ENCODE measurements around the gene COQ9. TPM values are rescaled to one million over a fixed set of nuclear protein-coding genes. Genes with fewer than 3 reads are reported as not detected.

The COQ9 gene
- total and polyA plus RNA-seq, 2 donors (not counting 1 experiment from before 2014, with no cell fraction given) = 44.4 to 51.2 TPM

DNA sequence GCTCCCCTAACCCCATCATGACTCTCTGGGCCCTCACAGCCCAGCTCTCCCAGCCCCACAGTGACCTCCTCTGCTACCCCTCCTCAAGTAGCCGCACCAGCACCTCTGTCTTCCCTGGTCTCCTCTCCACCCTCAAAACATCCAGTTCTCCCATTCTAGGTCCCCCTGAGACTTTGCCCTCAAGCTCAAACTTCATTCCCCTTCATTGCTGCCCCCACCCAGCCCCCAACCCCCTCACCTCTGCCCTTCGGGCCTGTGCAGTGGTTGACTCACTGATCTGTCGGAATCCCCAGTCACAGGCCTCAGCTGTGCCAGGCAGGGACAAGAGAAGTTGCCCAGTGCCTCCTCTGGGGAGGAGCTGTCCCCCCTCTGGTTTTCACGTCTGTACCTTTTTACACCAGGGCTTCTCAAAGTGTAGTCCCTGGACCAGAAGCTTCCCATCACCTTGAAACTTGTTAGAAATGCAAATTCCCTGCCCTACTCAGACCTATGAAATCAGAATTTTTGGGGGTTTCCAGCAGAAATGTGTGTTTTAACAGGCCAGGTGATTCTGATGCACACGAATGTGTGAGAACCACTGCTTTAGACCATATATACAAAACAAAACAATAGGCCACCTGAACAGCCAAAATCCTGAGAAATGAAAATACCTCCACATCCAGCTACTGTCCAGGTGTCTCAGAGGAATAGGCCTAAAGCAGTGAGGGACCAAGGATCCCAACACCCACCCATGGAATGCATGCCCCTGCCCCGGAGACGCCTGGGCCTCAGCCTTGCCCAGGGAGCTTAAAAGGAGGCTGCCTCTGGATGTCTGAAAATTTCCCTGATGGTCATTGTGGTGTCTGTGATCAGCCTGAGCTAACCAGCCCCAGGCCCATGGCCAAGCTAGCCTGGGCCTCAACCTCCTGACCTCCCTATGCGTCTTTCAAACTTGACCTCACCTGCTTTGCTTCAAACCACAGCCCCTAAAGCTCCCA is 39.9 kb downstream of the COQ9 start:
- Histone ChIP-seq H3K4me3 (replicated peaks in 1 of 4; ENCODE audit: control extremely low read depth in 1 of 4, insufficient read depth in 1 of 4, low read depth in 3 of 4, low read length in 4 of 4) (peak overlapping the region in 2 of 4 experiments; percentile 14 to 71), H4K20me1 (ENCODE audit: control insufficient read depth, extremely low read depth, insufficient read depth, low read length) (no peaks in the 10 kb centered on the region), H3K36me3 (ENCODE audit: control insufficient read depth, insufficient read depth, low read length) (no peaks in the 10 kb centered on the region), H3K9me3 (ENCODE audit: control insufficient read depth, insufficient read depth, low read depth, low read length) (no peaks in the 10 kb centered on the region), H3K4me1 (ENCODE audit: control insufficient read depth, extremely low read depth, insufficient read depth, low read length) (no peaks in the 10 kb centered on the region), H3K27ac (ENCODE audit: insufficient read depth, low read length) (no peak overlapping the region), H3K79me2 (ENCODE audit: control insufficient read depth, insufficient read depth, low read length) (no peaks in the 10 kb centered on the region), H3K9ac (ENCODE audit: insufficient read depth, low read length) (no peak overlapping the region), H3K27me3 (ENCODE audit: control insufficient read depth, insufficient read depth, low read length) (no peaks in the 10 kb centered on the region), H2AFZ (ENCODE audit: low read length) (peak overlapping the region; percentile 93), H3K4me2 (ENCODE audit: extremely low read depth, insufficient read depth, low read length) (no peak overlapping the region)
- DNase-seq (ENCODE audit: low read depth in 2 of 2) = no peak
- TF ChIP-seq, protein P1, sequence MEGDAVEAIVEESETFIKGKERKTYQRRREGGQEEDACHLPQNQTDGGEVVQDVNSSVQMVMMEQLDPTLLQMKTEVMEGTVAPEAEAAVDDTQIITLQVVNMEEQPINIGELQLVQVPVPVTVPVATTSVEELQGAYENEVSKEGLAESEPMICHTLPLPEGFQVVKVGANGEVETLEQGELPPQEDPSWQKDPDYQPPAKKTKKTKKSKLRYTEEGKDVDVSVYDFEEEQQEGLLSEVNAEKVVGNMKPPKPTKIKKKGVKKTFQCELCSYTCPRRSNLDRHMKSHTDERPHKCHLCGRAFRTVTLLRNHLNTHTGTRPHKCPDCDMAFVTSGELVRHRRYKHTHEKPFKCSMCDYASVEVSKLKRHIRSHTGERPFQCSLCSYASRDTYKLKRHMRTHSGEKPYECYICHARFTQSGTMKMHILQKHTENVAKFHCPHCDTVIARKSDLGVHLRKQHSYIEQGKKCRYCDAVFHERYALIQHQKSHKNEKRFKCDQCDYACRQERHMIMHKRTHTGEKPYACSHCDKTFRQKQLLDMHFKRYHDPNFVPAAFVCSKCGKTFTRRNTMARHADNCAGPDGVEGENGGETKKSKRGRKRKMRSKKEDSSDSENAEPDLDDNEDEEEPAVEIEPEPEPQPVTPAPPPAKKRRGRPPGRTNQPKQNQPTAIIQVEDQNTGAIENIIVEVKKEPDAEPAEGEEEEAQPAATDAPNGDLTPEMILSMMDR (conservative IDR thresholded peaks at IDR 0.05 in 1 of 2, IDR thresholded peaks at IDR 0.05 in 1 of 2; ENCODE audit: low read depth in 1 of 2, low read length in 2 of 2) = no peak
- no peak for TF ChIP-seq EZH2 (IDR thresholded peaks at IDR 0.05; ENCODE audit: low read length, missing control alignments)

- no peaks in the 10 kb centered on the region for H3K36me3 ChIP-seq (ENCODE audit: control insufficient read depth, insufficient read depth, low read length)
- H3K9me3 ChIP-seq (ENCODE audit: control insufficient read depth, insufficient read depth, low read depth, low read length) = no peaks in the 10 kb centered on the region
- H3K27ac ChIP-seq (ENCODE audit: insufficient read depth, low read length) = no peak overlapping the region
- no peaks in the 10 kb centered on the region for H4K20me1 ChIP-seq (ENCODE audit: control insufficient read depth, extremely low read depth, insufficient read depth, low read length)
- H3K4me2 ChIP-seq (ENCODE audit: extremely low read depth, insufficient read depth, low read length) = no peak overlapping the region
- no peak overlapping the region for H3K9ac ChIP-seq (ENCODE audit: insufficient read depth, low read length)
- DNase-seq (ENCODE audit: low read depth in 2 of 2) = no peak
- TF ChIP-seq, protein P1 (conservative IDR thresholded peaks at IDR 0.05 in 1 of 2, IDR thresholded peaks at IDR 0.05 in 1 of 2; ENCODE audit: low read depth in 1 of 2, low read length in 2 of 2) = no peak
- TF ChIP-seq EZH2 (IDR thresholded peaks at IDR 0.05; ENCODE audit: low read length, missing control alignments) = no peak
- no peaks in the 10 kb centered on the region for H3K4me1 ChIP-seq (ENCODE audit: control insufficient read depth, extremely low read depth, insufficient read depth, low read length)
- H2AFZ ChIP-seq (ENCODE audit: low read length) = no peak overlapping the region
- no peak overlapping the region for H3K4me3 ChIP-seq (replicated peaks in 1 of 4; ENCODE audit: control extremely low read depth in 1 of 4, insufficient read depth in 1 of 4, low read depth in 3 of 4, low read length in 4 of 4)
- H3K79me2 ChIP-seq (ENCODE audit: control insufficient read depth, insufficient read depth, low read length) = no peaks in the 10 kb centered on the region
- H3K27me3 ChIP-seq (ENCODE audit: control insufficient read depth, insufficient read depth, low read length) = no peaks in the 10 kb centered on the region
Measured at GRCh38 chr16:57489229-57489628, 42.0 kb downstream of the COQ9 start.

- H3K9ac ChIP-seq (ENCODE audit: insufficient read depth, low read length) = no peak overlapping the region
- no peaks in the 10 kb centered on the region for H3K4me1 ChIP-seq (ENCODE audit: control insufficient read depth, extremely low read depth, insufficient read depth, low read length)
- H3K27me3 ChIP-seq (ENCODE audit: control insufficient read depth, insufficient read depth, low read length) = peaks cover 11% of the 10 kb centered on the region
- no peaks in the 10 kb centered on the region for H3K36me3 ChIP-seq (ENCODE audit: control insufficient read depth, insufficient read depth, low read length)
- H3K79me2 ChIP-seq (ENCODE audit: control insufficient read depth, insufficient read depth, low read length) = no peaks in the 10 kb centered on the region
- no peak overlapping the region for H2AFZ ChIP-seq (ENCODE audit: low read length)
- H3K4me2 ChIP-seq (ENCODE audit: extremely low read depth, insufficient read depth, low read length) = no peak overlapping the region
- H3K9me3 ChIP-seq (ENCODE audit: control insufficient read depth, insufficient read depth, low read depth, low read length) = no peaks in the 10 kb centered on the region
- TF ChIP-seq, protein P1 (conservative IDR thresholded peaks at IDR 0.05 in 1 of 2, IDR thresholded peaks at IDR 0.05 in 1 of 2; ENCODE audit: low read depth in 1 of 2, low read length in 2 of 2) = no peak
- no peak for TF ChIP-seq EZH2 (IDR thresholded peaks at IDR 0.05; ENCODE audit: low read length, missing control alignments)
- no peak overlapping the region for H3K4me3 ChIP-seq (replicated peaks in 1 of 4; ENCODE audit: control extremely low read depth in 1 of 4, insufficient read depth in 1 of 4, low read depth in 3 of 4, low read length in 4 of 4)
- no peak for DNase-seq (ENCODE audit: low read depth in 2 of 2)
- no peaks in the 10 kb centered on the region for H4K20me1 ChIP-seq (ENCODE audit: control insufficient read depth, extremely low read depth, insufficient read depth, low read length)
- H3K27ac ChIP-seq (ENCODE audit: insufficient read depth, low read length) = no peak overlapping the region
Measured at GRCh38 chr16:57493767-57494166, 46.5 kb downstream of the COQ9 start.

Data from fibroblast of lung (primary cell).